Limb (tissue), 2 donors: ENCODE data around the gene PDXP.
"Not testable (repeated sequence)": the region's sequence is repeated elsewhere in the genome, so short reads cannot be mapped to it uniquely, and the experiment has no call there.

Source experiments
- DNase-seq, 2 donors: peaks; one replicate each; pipeline ENCODE4 v3.0.0-alpha.2; 2016; ENCODE audit errors: extremely low spot score in 2 of 2

PDXP gene, protein sequence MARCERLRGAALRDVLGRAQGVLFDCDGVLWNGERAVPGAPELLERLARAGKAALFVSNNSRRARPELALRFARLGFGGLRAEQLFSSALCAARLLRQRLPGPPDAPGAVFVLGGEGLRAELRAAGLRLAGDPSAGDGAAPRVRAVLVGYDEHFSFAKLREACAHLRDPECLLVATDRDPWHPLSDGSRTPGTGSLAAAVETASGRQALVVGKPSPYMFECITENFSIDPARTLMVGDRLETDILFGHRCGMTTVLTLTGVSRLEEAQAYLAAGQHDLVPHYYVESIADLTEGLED

DNA sequence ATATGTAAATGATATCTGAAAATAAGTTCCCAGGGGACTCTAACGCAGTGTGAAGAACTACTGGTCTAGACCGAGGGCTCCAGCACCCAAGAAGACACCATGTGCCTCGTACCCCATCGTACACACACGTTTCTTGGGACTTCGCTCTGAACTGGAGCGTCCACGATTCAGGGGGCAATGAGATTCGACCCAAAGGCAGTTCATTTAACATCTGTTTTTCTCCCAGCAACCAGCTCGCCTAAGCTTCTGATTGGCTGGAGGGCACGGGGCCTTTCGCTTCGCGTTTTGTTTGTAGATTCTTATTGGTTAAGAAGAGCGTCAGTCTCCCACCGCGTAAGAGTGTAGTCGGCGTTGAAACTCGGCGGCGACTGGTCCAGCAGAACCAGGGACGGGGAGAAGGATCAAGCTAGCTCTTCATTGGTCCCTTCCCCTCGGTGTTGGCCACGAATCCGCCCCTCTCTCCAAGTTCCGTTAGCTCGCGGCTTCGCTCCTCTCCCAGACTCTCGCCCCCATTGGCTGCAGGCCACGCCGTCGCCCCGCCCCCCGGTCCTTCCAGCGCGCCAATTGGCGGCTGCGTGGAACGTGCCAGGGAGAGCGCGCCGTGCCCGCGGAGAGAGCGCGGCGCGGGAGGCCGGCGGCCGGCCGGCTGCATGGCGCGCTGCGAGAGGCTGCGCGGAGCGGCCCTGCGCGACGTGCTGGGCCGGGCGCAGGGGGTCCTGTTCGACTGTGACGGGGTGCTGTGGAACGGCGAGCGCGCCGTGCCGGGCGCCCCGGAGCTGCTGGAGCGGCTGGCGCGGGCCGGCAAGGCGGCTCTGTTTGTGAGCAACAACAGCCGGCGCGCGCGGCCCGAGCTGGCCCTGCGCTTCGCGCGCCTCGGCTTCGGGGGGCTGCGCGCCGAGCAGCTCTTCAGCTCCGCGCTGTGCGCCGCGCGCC is at the start of gene PDXP:
Gene PDXP (plus strand): TSS at position 591 of the 933 bp plus-strand sequence. CDS start 60 bp downstream, at position 651.
- DNase-seq = peak; percentile 100

DNA sequence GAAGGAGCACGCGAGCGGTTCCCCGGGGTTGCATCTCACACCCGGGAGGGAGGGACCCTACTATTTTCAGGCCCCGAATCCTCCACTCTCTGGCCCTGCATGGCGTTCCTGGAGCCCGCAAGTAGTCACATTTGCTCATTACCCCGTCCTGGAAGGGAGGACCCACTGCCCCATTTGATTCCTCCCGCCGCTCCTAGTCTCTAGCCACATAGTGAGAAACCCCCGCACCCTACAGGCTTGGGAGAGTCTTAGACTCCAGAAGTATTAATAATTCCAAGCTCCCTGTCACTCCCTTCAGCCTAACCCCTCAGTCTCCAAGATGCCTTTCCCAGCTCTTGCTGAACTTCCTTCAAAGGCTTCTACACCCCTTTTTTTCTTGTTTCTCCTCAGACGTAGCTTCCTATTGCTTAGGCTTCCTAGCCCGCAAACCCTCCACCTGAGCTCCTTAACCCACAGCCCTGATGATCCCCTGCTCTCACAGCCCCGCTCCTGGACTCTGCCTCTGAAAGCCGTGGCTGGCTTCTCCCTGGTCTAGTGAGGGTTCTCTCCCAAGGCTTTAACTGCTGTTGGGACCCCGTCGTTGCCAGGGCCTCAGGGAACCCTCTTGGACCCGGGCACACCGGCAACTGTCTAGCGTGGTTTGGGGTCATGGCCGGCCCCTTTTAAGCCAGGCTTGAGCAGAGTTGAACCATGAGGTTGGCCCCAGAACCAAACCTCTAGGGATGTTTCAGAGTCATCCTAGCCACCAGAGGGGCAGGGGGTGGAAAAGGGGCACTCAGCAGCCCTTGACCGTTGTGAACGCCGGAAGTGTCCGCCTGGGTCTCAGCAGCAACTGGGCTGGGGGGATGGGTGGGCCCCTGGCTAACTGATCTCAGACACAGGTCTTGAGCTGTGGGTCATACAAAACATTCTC is 49.0 kb upstream of the PDXP start:
- peak in 1 of 2 donors; percentile 34 for DNase-seq

DNA sequence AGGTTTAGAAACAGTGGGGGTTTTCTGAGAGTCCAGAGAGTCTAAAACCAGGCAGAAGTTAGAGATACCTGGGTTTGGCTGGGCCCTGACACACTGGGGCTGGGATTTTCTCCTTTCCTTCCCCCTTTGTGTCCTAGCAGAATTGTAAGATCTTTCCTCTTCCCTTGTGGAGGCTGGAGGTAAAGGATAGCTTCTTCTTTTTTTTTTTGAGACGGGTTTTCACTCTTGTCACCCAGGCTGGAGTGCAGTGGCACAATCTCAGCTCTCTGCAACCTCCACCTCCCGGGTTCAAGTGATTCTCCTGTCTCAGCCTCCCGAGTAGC is 48.4 kb upstream of the PDXP start:
- DNase-seq = not testable (repeated sequence)

DNA sequence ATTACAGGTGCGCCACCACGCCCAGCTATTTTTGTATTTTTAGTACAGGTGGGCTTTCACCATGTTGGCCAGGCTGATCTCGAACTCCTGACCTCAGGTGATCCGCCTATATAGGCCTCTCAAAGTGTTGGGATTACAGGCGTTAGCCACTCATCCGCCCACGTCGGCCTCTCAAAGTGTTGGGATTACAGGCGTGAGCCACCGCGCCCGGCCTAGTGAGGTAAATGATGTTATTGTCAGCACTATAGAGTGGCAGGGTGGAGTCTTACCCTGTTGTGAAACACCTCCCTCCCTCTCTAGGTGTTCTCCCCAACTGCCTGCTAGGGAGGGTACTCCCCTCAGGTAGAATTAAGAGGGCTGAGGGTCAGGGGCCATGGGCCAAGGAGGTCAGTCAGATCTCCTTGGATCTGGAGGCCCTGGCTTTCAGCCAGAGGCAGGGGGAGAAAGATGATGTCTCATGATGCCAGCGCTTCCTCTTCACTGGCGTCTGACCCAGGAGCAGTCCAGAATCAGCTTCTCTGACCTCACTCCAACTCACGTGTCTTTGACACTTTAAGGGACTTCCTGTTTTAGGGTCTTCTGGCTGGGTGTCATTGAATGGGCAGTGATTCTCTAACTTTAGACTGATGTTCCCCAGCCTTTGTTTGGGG is 47.9 kb upstream of the PDXP start:
- DNase-seq = no peak

DNA sequence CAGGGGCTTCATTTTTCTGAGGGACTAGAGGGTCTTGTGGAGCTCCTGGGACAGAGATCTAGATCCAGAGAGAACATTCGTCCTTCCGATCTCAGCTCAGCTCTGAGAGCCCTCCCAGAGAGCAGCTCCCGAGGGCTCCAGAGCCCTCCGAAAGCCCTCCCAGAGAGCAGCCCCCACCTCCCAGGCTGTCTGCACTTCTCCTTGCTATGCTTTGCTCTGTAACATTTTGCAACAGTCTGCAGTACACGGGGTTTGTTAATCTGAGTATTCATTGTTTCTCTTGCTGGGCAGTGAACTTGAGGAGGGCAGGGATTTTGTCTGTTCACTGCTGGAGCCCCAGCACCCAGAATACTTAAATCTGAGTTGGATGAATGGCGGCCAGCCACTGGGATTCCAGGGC is 47.3 kb upstream of the PDXP start:
- no peak for DNase-seq

DNA sequence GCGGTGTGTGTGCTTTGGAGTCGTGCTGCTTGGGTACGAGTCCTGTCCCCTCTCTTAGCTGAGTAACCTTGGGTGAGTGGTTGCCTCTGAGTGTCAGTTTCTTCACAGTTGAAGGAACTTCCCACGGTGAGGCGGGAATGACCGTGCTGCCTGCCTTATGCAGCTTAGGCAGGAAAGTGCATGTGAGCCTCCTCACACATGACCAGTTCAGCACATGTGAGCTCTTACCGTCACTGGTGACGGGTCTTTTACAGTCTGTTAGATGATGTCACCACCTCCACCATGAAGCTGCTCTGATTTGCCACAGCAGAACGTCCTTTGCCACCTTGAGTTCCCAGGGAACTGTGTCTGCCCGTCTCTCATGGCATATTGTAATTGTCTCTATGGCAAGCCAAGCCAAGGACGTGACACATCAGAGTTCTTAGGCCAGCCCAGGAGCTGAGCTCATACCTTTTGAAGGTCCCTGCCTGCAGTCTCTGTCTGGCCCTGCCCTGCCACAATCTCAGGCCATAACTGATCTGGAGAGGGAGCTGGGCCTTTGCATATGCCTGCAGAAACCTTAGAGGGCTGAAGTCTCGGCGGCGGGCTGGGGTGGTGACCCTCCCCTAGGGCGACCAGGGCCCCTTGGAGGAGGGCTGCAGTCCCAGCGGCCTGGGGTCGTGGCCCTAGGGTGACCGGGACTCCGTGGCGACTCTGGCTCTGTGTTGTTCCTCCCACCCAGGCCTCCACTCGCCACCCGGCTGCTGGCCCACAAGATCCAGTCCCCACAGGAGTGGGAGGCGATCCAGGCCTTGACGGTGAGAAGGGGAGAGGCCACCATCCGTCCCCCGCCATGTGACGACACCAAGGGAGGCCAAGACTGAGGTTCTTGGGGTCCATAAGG is 42.1 kb upstream of the PDXP start:
- DNase-seq = no peak

DNA sequence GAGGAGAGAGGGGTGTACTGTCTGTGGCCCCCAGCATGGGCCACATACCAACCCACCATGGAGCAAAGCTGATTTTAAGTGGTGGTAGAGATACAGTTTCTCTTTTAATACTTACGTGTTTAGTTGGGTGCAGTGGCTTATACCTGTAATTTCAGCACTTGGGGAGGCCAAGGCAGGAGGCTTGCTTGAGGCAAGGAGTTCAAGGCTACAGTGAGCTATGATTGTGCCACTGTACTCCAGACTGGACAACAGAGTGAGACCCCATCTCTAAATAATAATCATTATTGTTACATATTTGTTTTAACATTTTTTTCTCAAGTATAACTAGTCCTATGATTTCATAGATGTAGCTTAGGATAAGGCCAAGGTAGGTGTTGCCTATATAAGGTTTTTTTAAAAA is 41.1 kb upstream of the PDXP start:
- DNase-seq = no peak

DNA sequence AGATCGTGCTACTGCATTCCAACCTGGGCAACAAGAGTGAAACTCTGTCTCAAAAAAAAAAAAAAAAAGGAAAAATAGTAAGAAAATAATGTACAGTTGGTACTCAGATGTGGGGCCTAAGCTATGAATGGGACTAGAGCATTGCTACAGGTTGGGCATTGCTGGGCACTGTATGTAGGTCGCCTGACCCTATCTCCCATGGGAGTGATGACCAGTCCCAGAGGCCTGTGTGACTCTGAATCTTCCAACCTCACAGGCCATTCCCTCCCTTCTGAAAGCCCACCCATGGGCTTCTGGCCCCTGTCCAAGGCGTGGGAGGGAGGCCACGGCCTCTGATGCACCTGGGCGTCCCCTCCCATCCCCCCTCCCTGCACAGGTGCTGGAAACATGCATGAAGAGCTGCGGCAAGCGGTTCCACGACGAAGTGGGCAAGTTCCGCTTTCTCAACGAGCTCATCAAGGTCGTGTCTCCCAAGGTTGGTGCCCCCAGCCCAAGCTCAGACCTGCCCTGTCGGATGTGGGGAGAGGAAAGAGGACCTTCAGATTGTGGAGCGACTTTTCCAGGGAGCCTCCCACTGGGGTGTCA is 40.4 kb upstream of the PDXP start:
- no peak for DNase-seq

DNA sequence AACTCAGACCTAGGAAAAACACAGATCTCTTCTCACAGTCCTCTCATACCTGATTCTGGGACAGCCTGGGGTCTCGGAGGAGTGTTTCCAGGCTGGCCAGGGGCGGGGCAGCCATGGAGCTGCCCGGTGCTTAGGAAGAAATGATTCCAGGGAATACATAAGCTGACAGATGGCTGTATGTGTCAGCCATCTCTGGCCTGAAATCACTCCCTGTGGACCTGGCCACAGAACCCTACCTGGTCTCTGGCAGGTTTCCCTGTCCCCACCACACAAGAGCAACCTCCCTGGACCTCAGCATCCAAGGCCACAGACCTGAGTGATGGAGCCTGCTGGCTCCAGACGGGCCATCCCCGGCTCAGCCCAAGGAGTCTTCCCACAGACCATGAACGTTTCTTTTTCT is 39.8 kb upstream of the PDXP start:
- no peak for DNase-seq

DNA sequence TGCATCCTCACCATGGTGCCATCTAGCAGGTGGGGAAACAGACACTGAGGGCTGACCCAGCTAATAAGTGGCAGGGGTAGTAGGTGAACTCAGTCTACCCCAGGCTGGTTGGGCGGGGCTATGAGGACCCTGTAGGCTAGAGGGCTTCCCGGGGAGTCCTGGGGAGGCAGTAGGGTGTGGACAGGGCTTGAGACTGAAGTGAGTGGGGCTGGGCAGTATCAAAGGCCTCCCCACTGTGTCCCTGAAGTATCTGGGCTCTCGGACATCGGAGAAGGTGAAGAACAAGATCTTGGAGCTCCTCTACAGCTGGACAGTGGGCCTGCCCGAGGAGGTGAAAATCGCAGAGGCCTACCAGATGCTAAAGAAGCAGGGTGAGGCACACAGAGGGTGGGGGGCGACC is 38.5 kb upstream of the PDXP start:
- no peak for DNase-seq

DNA sequence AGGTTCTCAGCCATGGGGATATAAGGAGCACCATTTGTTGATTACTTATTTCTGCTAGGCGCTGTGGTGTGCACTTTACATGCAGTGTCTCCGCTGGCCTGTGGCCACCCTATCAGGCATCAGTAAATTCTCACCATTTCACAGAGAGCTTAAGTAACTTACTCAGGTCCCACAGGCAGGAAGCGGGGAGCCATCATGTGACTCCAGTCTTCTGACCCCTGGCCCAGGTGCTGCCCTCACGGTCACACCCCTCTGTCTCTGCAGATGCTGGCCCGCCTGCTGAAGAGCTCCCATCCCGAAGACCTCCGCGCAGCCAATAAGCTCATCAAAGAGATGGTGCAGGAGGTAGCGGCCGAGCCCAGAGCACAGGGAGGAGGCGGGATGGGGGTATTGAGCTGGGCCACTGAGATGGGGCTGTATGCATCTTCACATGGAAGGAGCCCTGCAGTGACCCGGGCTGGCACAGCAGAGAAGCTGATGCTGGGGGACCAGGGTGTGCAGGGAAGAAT is 37.1 kb upstream of the PDXP start:
- DNase-seq = no peak

DNA sequence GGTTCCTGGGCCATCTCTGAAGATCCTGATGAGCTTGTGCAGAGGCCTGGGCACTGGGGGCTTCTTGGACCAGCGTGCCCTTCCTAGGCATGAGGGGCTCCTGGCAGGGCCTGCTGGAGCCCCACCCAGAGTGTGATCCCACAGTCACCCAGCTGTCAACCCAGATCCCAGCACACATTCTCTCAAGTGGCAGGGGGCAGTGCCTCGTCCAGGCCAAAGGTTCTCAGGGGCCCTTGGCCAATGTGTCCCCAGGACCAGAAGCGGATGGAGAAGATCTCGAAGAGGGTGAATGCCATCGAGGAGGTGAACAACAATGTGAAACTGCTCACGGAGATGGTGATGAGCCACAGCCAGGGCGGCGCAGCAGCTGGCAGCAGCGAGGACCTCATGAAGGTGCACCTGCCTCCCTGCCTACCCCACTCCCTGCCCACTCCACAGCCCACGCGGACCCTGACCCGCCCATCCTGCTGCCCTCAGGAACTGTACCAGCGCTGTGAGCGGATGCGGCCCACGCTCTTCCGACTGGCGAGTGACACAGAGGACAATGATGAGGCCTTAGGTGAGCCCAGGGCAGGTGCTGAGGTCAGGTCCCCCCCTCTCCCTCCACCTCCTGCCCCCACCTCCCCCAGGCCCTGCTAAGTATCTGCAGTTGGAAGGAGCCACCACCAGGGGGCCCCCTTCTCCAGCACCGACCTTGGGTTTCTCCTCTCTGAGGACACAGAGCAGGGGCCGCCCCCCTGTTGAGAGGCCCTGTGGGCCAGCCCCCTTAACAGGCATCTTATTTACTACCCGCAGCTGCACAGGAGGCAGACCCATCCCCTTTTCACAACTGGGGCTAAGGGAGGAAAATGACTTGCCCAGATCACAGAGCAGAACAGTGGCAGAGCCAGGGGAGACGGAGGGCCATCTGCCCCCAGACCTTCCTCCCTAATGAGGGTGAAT is 35.2 kb upstream of the PDXP start:
- peak; percentile 75 to 83 for DNase-seq

DNA sequence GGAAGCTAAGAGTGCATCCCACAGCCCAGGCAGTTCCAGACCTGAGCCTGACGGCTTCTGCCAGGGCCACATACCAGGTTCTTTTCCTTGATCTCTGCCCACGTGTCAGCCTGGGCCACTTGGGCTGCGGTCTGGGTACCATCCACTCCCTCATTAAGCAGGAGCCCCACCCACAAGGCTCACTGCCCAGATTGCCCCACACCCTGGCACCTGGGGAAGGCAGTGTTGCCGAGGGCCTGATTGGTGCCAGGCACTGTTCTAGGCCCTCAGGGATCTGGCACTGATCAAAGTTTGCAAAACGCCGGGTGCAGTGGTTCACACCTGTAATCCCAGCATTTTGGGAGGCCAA is 34.5 kb upstream of the PDXP start:
- no peak for DNase-seq

DNA sequence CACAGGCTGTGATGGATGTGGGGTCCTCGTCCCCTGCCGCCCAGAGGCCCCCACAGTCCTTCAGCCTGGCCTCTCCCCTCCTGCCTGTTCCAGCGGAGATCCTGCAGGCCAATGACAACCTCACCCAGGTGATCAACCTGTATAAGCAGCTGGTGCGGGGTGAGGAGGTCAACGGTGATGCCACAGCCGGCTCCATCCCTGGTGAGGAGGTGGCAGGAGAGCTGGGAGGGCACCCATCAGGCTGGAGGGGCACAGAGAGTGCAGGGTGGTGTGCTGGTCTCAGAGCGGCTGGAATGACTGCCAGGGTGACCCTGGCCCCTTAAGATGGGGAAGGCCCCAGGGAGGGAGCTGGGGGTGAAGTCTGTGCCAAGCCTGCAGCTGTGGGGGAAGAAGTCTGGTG is 33.6 kb upstream of the PDXP start:
- no peak for DNase-seq

DNA sequence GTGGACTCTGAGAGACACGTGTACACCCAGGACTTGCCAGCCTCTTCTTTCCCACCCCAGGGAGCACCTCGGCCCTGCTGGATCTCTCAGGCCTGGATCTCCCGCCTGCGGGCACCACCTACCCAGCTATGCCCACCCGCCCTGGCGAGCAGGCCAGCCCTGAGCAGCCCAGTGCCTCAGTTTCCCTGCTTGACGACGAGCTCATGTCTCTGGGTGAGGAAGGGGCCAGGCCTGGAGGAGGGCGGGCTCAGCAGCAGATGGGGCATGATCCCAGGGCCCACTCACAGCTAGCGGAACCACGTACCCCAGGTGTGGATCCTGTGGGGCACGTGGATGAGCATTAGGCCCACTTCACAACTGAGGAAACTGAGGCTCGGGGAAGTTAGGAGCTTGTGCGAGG is 32.8 kb upstream of the PDXP start:
- DNase-seq = no peak

DNA sequence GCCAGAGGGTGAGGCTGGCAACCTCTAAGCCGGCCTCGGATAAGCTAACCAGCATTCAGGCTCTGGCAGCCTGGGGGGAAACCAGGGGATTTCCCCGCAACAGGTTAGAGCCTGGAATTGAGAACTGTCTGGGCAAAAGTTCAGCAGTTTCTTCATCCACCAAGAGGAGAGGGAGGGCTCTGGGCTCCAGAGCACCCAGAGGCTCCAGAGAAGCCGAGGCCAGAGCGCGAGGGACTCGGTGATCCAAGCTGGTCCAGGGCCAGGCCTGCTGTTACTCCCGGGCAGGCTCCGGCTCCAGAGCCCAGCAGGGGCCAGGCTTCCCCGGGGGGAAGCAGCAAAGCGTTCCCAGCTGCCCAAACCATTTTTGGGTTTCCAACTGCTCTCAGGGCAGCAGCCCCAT is 32.4 kb upstream of the PDXP start:
- DNase-seq = no peak

DNA sequence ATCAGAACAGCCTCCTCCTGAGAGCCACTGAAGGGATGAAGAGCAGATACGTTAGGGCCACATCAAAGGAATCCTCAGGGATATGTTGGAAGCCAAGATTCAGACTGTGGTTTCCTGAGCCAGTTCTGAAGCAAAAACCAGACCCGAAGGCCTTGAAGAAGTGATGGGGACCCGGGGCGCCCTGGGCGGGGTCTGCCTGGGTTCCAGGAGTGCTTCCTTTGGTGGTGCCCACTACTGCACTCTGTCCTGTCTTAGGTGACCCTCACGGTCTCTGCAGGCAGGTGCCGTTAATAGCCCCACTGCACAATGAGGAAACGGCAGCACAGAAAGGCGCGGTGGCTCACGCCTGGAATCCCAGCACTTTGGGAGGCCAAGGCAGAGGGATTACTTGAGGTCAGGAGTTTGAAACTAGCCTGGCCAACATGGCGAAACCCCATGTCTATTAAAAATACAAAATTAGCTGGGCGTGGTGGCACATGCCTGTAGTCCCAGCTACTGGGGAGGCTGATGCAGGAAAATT is 31.9 kb upstream of the PDXP start:
- no peak for DNase-seq

DNA sequence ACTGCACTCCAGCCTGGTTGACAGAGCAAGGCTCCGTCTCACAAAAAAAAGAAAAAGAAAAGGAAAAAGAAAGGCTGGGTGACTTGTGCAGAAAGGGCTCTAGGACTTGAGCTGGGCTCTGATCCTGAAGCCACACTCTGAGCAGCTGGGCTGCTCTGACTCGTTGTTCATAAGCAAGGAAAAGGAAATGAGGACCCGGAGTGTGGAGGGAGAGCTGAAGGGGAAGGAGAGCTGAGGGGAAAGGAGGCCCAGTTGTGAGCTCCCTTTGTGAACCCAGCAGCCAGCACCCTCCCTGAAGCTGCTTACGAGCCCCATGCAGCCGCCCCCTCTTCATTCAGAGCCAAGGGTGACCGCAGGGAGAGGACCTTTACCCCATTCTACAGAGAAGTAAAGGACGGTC is 31.4 kb upstream of the PDXP start:
- no peak for DNase-seq

DNA sequence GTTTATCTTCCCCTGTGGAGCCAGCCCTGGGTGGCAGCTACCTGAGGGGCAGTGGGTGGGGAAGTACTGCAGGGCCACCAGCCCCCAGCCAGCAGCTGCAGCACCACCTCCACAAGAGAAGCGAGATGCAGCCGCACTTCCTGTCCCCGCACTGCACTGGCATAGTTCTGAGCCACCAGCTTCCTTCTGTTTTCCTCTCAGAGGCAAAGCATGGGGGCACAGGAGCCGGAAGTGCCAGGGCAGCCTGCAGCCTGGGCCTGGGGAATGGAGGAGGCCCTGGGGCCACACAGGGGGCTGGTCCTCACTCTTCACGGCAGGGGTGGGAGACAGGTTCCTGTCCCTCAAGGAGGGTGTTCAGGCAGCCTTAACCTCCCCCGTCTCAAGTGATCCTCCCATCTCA is 31.0 kb upstream of the PDXP start:
- no peak for DNase-seq
